HepG2 (cell line): ENCODE measurements around the gene ABCA3. TPM values are rescaled to one million over a fixed set of nuclear protein-coding genes. Genes with fewer than 3 reads are reported as not detected.
A peak's percentile ranks its signal among the peaks of the same experiment; 100 is the strongest.
"Not testable (repeated sequence)": the region's sequence is repeated elsewhere in the genome, so short reads cannot be mapped to it uniquely, and the experiment has no call there.

Experiments
- ATAC-seq: fragments of 200-7000 bp; cut with Tn5 transposase; 3 replicates; pipeline ENCODE4 v1.9.1; 2020; ENCODE audit warnings: mild to moderate bottlenecking, moderate library complexity
- BruUV-seq: library from RNA; stranded (reverse); fragments of 400-500 nt; replicated peaks from 2 replicates; lab custom pipeline; 2021; lab: Mats Ljungman, UMichigan
- CTCF ChIA-PET: fragments of 300-600 bp; formaldehyde crosslinking; extraction: SDS; loops from one replicate; lab custom pipeline; 2021; ENCODE audit warnings: low total read pairs, inconsistent platforms, low intra/inter-chr PET ratio; lab: Yijun Ruan, JAX
- POLR2A ChIA-PET: fragments of 350-600 bp; sonication (Branson Sonifier 250); formaldehyde crosslinking; loops from one replicate; lab custom pipeline; 2020; ENCODE audit warnings: antibody characterized with exemption, inconsistent platforms; lab: Yijun Ruan, JAX
- DNase-seq: peaks from one replicate; pipeline ENCODE4 v3.0.0-alpha.2; 2015; ENCODE audit warnings: low spot score
- FAIRE-seq: peaks from 3 replicates; lab custom pipeline; 2011; peaks lifted over from hg19 to GRCh38; lab: Jason Lieb, UNC
- H2AFZ ChIP-seq: one replicate; pipeline ENCODE4 v1.6.1; 2011; ENCODE audit warnings: low read length, inconsistent platforms
- H3K27ac ChIP-seq: fragments of 300-600 bp; 3 replicates; pipeline ENCODE4 v1.8.0; 2011; ENCODE audit warnings: mixed run types, mild to moderate bottlenecking, mixed read lengths, low read length, inconsistent platforms; ENCODE audit not compliant: insufficient read depth; ENCODE audit errors: extremely low read length
- H3K27me3 ChIP-seq, 2 experiments: fragments of 200-600 bp in 1 of 2; 2 replicates in 1 of 2; 3 replicates in 1 of 2; pipeline versions ENCODE4 v1.6.0 to v1.8.0; 2011; ENCODE audit warnings: low read length in 2 of 2, mild to moderate bottlenecking in 2 of 2, moderate library complexity in 2 of 2, inconsistent platforms in 1 of 2; ENCODE audit not compliant: insufficient read depth in 2 of 2, control insufficient read depth in 1 of 2
- H3K36me3 ChIP-seq, 2 experiments: fragments of 200-600 bp in 1 of 2; replicated peaks in 1 of 2; 2 replicates in 1 of 2; 3 replicates in 1 of 2; pipeline versions ENCODE4 v1.5.1 to v1.8.0; 2011; ENCODE audit warnings: low read length in 2 of 2, inconsistent platforms in 1 of 2; ENCODE audit not compliant: insufficient read depth in 2 of 2, control insufficient read depth in 1 of 2
- H3K4me1 ChIP-seq: 2 replicates; pipeline ENCODE4 v1.5.1; 2012; ENCODE audit warnings: low read length, inconsistent platforms; ENCODE audit not compliant: insufficient read depth
- H3K4me2 ChIP-seq: 2 replicates; pipeline ENCODE4 v1.6.0; 2011; ENCODE audit warnings: low read depth, low read length, inconsistent platforms
- H3K4me3 ChIP-seq, 3 experiments: fragments of 200-600 bp in 1 of 3; sonication (generic), shearing (Covaris generic) in 1 of 3; replicated peaks in 1 of 3; 2 replicates each; pipeline ENCODE4 v1.5.1; 2011 to 2016; ENCODE audit warnings: low read length in 3 of 3, inconsistent platforms in 2 of 3, low read depth in 2 of 3, mild to moderate bottlenecking in 2 of 3, control low read depth in 1 of 3, mixed read lengths in 1 of 3; ENCODE audit not compliant: insufficient read depth in 1 of 3
- H3K79me2 ChIP-seq: one replicate; pipeline ENCODE4 v1.6.1; 2011; ENCODE audit warnings: low read length, inconsistent platforms; ENCODE audit not compliant: insufficient read depth
- H3K9ac ChIP-seq: 2 replicates; pipeline ENCODE4 v1.6.0; 2011; ENCODE audit warnings: mild to moderate bottlenecking, low read depth, low read length, inconsistent platforms; ENCODE audit not compliant: insufficient read depth
- H3K9me3 ChIP-seq: 2 replicates; pipeline ENCODE4 v1.5.1; 2012; ENCODE audit warnings: mild to moderate bottlenecking, low read length
- H4K20me1 ChIP-seq: 2 replicates; pipeline ENCODE4 v1.6.0; 2011; ENCODE audit warnings: inconsistent platforms, mild to moderate bottlenecking, low read length, moderate library complexity; ENCODE audit not compliant: insufficient read depth
- MAF1 ChIP-seq: sonication (generic); formaldehyde crosslinking; IDR thresholded peaks from 2 replicates; pipeline ENCODE4 v1.5.0; 2020; ENCODE audit warnings: missing genetic modification reagents, borderline replicate concordance
- RAD21 ChIP-seq: fragments of 450-650 bp; formaldehyde crosslinking; IDR thresholded peaks from 2 replicates; pipeline ENCODE4 v1.5.0; 2020; ENCODE audit warnings: mild to moderate bottlenecking
- STAG1 ChIP-seq: sonication (generic); formaldehyde crosslinking; IDR thresholded peaks from 2 replicates; pipeline ENCODE4 v1.4.0; 2020; ENCODE audit warnings: missing genetic modification reagents
- TSC22D2 ChIP-seq: sonication (generic); formaldehyde crosslinking; IDR thresholded peaks from 2 replicates; pipeline ENCODE4 v1.5.1; 2020; ENCODE audit warnings: missing genetic modification reagents, mild to moderate bottlenecking, borderline replicate concordance
- ZSCAN9 ChIP-seq: IDR thresholded peaks from 2 replicates; pipeline ENCODE4 v1.6.1; 2016; ENCODE audit warnings: borderline replicate concordance
- WGBS: methylation state at CpG from one replicate; pipeline ENCODE4 v1.1.6; 2017; ENCODE audit warnings: low lambda C conversion rate; 5-methylcytosine and 5-hydroxymethylcytosine counted together
- in situ Hi-C: cut with HindIII; loops from 2 replicates; pipeline ENCODE4 v1.10.0; 2017; ENCODE audit warnings: low pct_unique_long_range_greater_than_20kb; ENCODE audit not compliant: extremely low pct_ligation_motif_present
- intact Hi-C: fragments of 100-400 bp; cut with micrococcal nuclease; formaldehyde crosslinking; loops from one replicate; pipeline ENCODE4 v1.10.0; 2022; ENCODE audit not compliant: unreplicated experiment
- polyA plus RNA-seq, 8 experiments: library from polyadenylated mRNA; depleted of rRNA in 3 of 8; stranded (reverse) in 7 of 8; unstranded in 1 of 8; fragments of >200 nt; fragmentation: Illumina TruSeq in 4 of 8; extraction: Trizol in 4 of 8; gene quantifications; 2 replicates each; pipeline versions ENCODE4 v1.2.1 to v1.2.3, GENCODE V29; 2011 to 2016; ENCODE audit warnings: low read depth in 4 of 8, missing spikeins in 1 of 8, mixed read lengths in 1 of 8; ENCODE audit not compliant: insufficient read depth in 1 of 8
- total RNA-seq, 5 experiments: library from RNA; depleted of rRNA; stranded (reverse); fragments of >200 nt; fragmentation: Illumina TruSeq; extraction: Trizol; gene quantifications; 2 replicates each; pipeline ENCODE4 v1.2.3, GENCODE V29; 2016; ENCODE audit warnings: low read depth in 1 of 5
- TF ChIP-seq, protein P1 (sequence below): sonication (generic); formaldehyde crosslinking; IDR thresholded peaks from 2 replicates; pipeline ENCODE4 v1.5.0; 2020; ENCODE audit warnings: mild to moderate bottlenecking, missing genetic modification reagents, moderate library complexity

Gene ABCA3
- total and polyA plus RNA-seq, 2 of the 13 experiments (the other 11 are each of a cell fraction or from before 2014, with no cell fraction given) = 0.60 to 1.5 TPM

DNA sequence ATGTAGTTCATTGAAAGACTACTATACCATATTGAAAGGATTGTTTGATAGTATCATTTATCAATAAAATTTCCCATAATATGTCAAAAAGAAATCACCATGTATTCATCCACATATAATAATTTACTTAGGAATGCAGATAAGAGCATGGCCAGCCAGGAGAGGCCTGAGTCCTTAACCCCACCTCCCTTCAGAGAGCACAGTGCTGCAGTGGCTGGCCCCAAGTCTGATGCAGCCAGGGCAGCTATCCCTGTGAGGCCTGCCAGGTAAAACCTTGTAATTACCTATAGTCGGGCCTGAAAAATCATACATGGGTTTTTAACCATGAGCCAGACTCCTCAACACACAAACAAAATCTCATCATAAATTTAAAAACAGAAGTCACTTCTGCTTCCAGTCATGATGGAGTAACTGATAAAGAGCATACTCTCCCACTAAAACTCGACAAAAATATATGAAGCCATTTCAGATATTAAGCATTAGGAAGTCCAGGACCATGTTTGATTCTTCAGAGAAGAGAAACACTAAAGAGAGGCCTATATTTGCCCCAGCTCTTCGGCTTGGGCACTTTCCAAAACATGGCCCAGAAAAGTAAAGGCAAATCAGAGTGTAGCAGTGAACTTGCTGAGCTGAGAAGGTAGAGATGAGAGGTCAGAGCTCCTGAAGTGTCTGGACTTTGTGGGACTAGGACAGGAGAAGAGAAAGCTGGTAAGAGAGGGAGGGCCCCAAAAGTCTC lies 47.8 kb upstream of the ABCA3 start (continued):
- TF ChIP-seq TSC22D2 = no peak
- TF ChIP-seq ZSCAN9 = no peak

GRCh38 chr16:2386990-2387389 lies 46.5 kb upstream of the ABCA3 start:
- no peak overlapping the region for H3K27ac ChIP-seq
- no peak overlapping the region for H2AFZ ChIP-seq
- peak; percentile 28 for DNase-seq
- POLR2A ChIA-PET = no interaction called here
- WGBS = 34% methylated on average over 3 of the region's 3 CpGs
- ATAC-seq = peak; percentile 82
- H3K4me2 ChIP-seq = no peak overlapping the region
- H4K20me1 ChIP-seq = no peaks in the 10 kb centered on the region
- peaks cover 5% of the 10 kb centered on the region; the same call in 1 of the 2 replicates for H3K9me3 ChIP-seq
- no TSS peak for BruUV-seq
- FAIRE-seq = no peak
- intact Hi-C loops = loop anchor here (5.0 kb wide), 1 partner anchor 45 kb away; the partner anchor contains the start of gene ABCA3
- peaks cover 1 to 2% of the 10 kb centered on the region in 2 experiments; a peak in 1 of 5 replicates for H3K27me3 ChIP-seq
- H3K4me3 ChIP-seq = no peak overlapping the region
- CTCF ChIA-PET = no interaction called here
- in situ Hi-C loops = no loop called here
- no peaks in the 10 kb centered on the region for H3K36me3 ChIP-seq
- H3K4me1 ChIP-seq = peaks cover 11% of the 10 kb centered on the region
- H3K9ac ChIP-seq = no peak overlapping the region
- TF ChIP-seq MAF1 = no peak
- TF ChIP-seq STAG1 (CRISPR knock-in tag) = peak; percentile 23; the same call in 1 of the 2 replicates
- TF ChIP-seq RAD21 (CRISPR knock-in tag) = peak; percentile 14; the same call in 1 of the 2 replicates
- TF ChIP-seq, protein P1, sequence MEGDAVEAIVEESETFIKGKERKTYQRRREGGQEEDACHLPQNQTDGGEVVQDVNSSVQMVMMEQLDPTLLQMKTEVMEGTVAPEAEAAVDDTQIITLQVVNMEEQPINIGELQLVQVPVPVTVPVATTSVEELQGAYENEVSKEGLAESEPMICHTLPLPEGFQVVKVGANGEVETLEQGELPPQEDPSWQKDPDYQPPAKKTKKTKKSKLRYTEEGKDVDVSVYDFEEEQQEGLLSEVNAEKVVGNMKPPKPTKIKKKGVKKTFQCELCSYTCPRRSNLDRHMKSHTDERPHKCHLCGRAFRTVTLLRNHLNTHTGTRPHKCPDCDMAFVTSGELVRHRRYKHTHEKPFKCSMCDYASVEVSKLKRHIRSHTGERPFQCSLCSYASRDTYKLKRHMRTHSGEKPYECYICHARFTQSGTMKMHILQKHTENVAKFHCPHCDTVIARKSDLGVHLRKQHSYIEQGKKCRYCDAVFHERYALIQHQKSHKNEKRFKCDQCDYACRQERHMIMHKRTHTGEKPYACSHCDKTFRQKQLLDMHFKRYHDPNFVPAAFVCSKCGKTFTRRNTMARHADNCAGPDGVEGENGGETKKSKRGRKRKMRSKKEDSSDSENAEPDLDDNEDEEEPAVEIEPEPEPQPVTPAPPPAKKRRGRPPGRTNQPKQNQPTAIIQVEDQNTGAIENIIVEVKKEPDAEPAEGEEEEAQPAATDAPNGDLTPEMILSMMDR (CRISPR knock-in tag) = peak; percentile 23; the same call in 1 of the 2 replicates
- H3K79me2 ChIP-seq = no peaks in the 10 kb centered on the region

GRCh38 chr16:2385982-2386381 lies 45.5 kb upstream of the ABCA3 start:
- H3K9ac ChIP-seq, H3K27ac ChIP-seq, POLR2A ChIA-PET, CTCF ChIA-PET, H4K20me1 ChIP-seq, FAIRE-seq, H2AFZ ChIP-seq, ATAC-seq, H3K9me3 ChIP-seq, DNase-seq, H3K4me3 ChIP-seq, H3K79me2 ChIP-seq, in situ Hi-C loops, H3K36me3 ChIP-seq, H3K27me3 ChIP-seq, H3K4me2 ChIP-seq, BruUV-seq: not testable (repeated sequence)
- intact Hi-C loops = loop anchor here (5.0 kb wide), 1 partner anchor 44 kb away; the partner anchor contains the start of gene ABCA3
- 74% methylated on average over 18 of the region's 19 CpGs for WGBS
- peaks cover 11% of the 10 kb centered on the region for H3K4me1 ChIP-seq
